Esophagus (tissue), 2 donors: Measurements from ENCODE around the gene ZNF93. TPM values are rescaled to one million over a fixed set of nuclear protein-coding genes. Genes with fewer than 3 reads are reported as not detected.
"Not testable (repeated sequence)": the region's sequence is repeated elsewhere in the genome, so short reads cannot be mapped to it uniquely, and the experiment has no call there.

Experiments used
- H3K27ac ChIP-seq, 2 donors: one replicate each; pipeline ENCODE4 v1.5.1; 2013; ENCODE audit warnings: low read depth in 2 of 2, mild to moderate bottlenecking in 2 of 2, inconsistent platforms in 1 of 2, low read length in 1 of 2, moderate library complexity in 1 of 2
- H3K27me3 ChIP-seq, 2 donors: one replicate each; pipeline ENCODE4 v1.6.1; 2013; ENCODE audit warnings: low read length in 2 of 2, control low read depth in 1 of 2, mild to moderate bottlenecking in 1 of 2; ENCODE audit not compliant: insufficient read depth in 2 of 2, control insufficient read depth in 1 of 2
- H3K36me3 ChIP-seq, 2 donors: one replicate each; pipeline ENCODE4 v1.6.1; 2013; ENCODE audit warnings: low read length in 1 of 2; ENCODE audit not compliant: control insufficient read depth in 2 of 2, insufficient read depth in 2 of 2
- H3K4me1 ChIP-seq, 2 donors: one replicate each; pipeline ENCODE4 v1.6.1; 2013; ENCODE audit warnings: low read length in 1 of 2; ENCODE audit not compliant: control insufficient read depth in 2 of 2, insufficient read depth in 2 of 2
- H3K4me3 ChIP-seq, 2 donors: one replicate each; pipeline ENCODE4 v1.5.1; 2013; ENCODE audit warnings: low read length in 2 of 2, mild to moderate bottlenecking in 2 of 2, low read depth in 1 of 2, moderate library complexity in 1 of 2
- H3K9me3 ChIP-seq, 2 donors: one replicate each; pipeline ENCODE4 v1.6.1; 2013; ENCODE audit warnings: mild to moderate bottlenecking in 2 of 2, low read depth in 1 of 2, low read length in 1 of 2, moderate library complexity in 1 of 2; ENCODE audit not compliant: control insufficient read depth in 2 of 2, insufficient read depth in 1 of 2
- WGBS, 2 donors: extraction: QIAGEN DNeasy Blood & Tissue Kit; methylation state at CpG; one replicate each; pipeline ENCODE4 v1.1.7; 2013; 5-methylcytosine and 5-hydroxymethylcytosine counted together
- polyA plus RNA-seq, 2 donors: library from polyadenylated mRNA; stranded (reverse); fragments of 200-250 nt; gene quantifications; one replicate each; pipeline ENCODE4 v1.2.3, GENCODE V29; 2013
- donor health status: healthy with polysubstance abuse.
- donor health status: Bipolar disorder and iron deficiency.

ZNF93 gene
- polyA plus RNA-seq, 2 donors, result 1.8 TPM

GRCh38 chr19:19957766-19958165 lies 57.0 kb downstream of the ZNF93 start:
- 81 to 90% methylated on average over 8 of the region's 8 CpGs for WGBS, 2 donors
- not testable (repeated sequence) for H3K9me3 ChIP-seq, H3K36me3 ChIP-seq, H3K27me3 ChIP-seq, H3K27ac ChIP-seq, H3K4me1 ChIP-seq, H3K4me3 ChIP-seq

GRCh38 chr19:19959151-19959799 lies 58.5 kb downstream of the ZNF93 start:
- H3K36me3 ChIP-seq, H3K4me3 ChIP-seq, H3K27ac ChIP-seq, H3K27me3 ChIP-seq, H3K9me3 ChIP-seq, H3K4me1 ChIP-seq: not testable (repeated sequence)
- WGBS, 2 donors, result 18 to 20% methylated on average over 9 of the region's 9 CpGs

DNA sequence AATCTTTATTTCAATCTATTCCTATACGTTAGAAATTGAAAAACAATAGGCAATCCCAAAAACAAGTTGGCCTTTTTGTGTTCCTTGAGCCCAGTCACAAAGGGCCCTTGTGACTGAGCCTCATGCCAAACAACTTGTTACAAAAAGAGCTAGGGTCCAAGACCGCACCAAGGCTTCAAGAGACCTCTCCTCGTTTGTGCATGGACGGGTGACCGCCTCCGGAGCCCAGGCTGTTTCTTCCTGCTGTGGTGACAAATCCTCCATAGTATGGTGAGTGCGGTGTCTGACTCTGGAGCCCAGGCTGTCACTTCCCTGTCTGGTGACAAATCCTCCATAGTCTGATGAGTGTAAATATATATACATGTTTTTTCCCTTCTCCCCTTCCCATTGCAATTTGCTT lies 63.7 kb downstream of the ZNF93 start:
- Histone ChIP-seq H3K4me1 (no peaks in the 10 kb centered on the region), H3K27me3 (no peaks in the 10 kb centered on the region), H3K4me3 (no peak overlapping the region), H3K36me3 (no peaks in the 10 kb centered on the region), H3K9me3 (peaks cover 12 to 14% of the 10 kb centered on the region in 2 donors), H3K27ac (no peak overlapping the region)
- WGBS, 2 donors, result 88 to 91% methylated on average over 7 of the region's 7 CpGs

DNA sequence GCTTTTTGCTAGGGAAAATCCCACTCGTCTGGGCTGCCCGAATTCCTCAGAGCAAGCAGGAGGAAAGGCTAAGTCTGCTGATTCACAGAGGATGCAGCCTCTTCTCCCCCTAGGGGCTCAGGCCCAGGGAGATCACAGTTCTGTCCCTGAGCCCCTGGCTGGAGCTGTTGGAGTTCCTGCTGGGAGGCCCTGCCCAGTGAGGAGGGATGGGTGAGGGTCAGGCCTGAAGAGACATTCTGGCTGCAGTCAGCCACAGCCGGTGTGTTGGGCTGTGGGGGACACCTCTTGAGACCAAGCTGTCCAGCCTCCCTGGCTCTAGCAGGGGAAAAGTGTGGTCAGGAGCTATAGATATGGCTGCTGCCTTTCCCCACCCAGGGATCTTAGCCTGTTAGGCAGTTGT lies 65.4 kb downstream of the ZNF93 start:
- WGBS, 2 donors, result 90 to 91% methylated on average over 3 of the region's 3 CpGs
- not testable (repeated sequence) for H3K36me3 ChIP-seq, H3K4me3 ChIP-seq, H3K27ac ChIP-seq, H3K27me3 ChIP-seq, H3K4me1 ChIP-seq
- peaks cover 12 to 16% of the 10 kb centered on the region in 2 donors for H3K9me3 ChIP-seq

DNA sequence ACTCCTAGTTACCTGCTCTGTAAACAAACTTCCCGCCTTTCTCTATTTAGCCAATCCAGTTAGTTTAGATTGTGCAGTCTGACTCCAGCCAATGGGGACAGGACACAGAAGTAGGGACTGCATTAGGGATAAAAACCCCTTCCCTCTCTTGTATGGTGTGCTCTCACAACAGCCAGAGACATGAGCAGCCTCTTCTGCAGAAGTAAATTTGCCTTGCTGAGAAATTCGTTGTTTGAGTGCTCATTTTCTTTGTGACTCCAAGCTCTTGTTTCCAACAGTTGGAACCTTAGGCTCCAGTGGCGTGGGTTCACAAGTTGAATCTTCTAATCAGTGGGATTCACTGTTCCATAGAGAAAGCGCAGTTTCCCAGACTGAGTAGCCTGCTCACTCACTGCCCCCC lies 66.1 kb downstream of the ZNF93 start:
- 81 to 84% methylated on average over 4 of the region's 4 CpGs for whole genome bisulfite sequencing, 2 donors
- Histone ChIP-seq H3K36me3 (no peaks in the 10 kb centered on the region), H3K4me3 (no peak overlapping the region), H3K4me1 (no peaks in the 10 kb centered on the region), H3K27ac (no peak overlapping the region), H3K9me3 (peaks cover 12 to 16% of the 10 kb centered on the region in 2 donors), H3K27me3 (no peaks in the 10 kb centered on the region)

Other genes with a start within 250 kb of the ZNF93 start
- gene ATP13A1, start 237.3 kb upstream of the ZNF93 start, polyA plus RNA-seq, result 10 to 100 TPM; 29.2 to 39.8 TPM
- 10 to 100 TPM; 10.4 to 12.2 TPM for gene ZNF101, start 232.1 kb upstream of the ZNF93 start, polyA plus RNA-seq
- gene ZNF14, start 167.8 kb upstream of the ZNF93 start, polyA plus RNA-seq, result 1 to 10 TPM; 2.2 to 2.3 TPM
- gene ZNF506, start 79.2 kb upstream of the ZNF93 start, polyA plus RNA-seq, result 1 to 10 TPM; 3.4 to 5.1 TPM
- gene ZNF253, start 35.1 kb upstream of the ZNF93 start, polyA plus RNA-seq, result 1 to 10 TPM; 1.5 to 1.8 TPM
- gene ZNF682, start 138.6 kb downstream of the ZNF93 start, polyA plus RNA-seq, result 1 to 10 TPM; 2.7 to 6.2 TPM
- 1 to 10 TPM; 1.0 to 2.3 TPM for gene ZNF90, start 177.1 kb downstream of the ZNF93 start, polyA plus RNA-seq